ENCODE measurements around the gene DRICH1.
"Not testable (repeated sequence)": the region's sequence is repeated elsewhere in the genome, so short reads cannot be mapped to it uniquely, and the experiment has no call there.

The DRICH1 gene

DNA sequence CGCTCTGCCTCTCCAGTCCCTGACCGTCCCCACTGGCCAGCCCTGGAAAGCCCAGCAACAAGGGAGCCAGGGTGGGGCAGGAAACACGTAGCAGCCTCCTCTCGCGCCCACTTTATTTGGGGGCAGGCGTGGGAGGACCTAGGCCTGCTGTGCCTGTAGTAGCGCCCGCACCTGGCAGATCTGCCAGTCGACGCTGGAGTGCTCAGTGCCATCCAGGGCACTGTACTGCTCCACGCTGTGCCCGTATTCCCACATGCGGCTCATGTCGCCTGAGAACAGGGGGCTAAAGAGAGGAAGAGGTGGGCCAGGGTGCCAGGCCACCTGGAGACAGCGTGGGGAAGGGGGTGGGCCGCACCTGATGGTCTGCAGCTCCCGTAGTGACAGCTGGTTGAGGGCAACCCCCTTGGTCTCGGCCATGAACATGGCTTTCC, 17.0 kb upstream of the DRICH1 start:
- DNase-seq (ENCODE audit: low read depth, low spot score), result no peak

DNA sequence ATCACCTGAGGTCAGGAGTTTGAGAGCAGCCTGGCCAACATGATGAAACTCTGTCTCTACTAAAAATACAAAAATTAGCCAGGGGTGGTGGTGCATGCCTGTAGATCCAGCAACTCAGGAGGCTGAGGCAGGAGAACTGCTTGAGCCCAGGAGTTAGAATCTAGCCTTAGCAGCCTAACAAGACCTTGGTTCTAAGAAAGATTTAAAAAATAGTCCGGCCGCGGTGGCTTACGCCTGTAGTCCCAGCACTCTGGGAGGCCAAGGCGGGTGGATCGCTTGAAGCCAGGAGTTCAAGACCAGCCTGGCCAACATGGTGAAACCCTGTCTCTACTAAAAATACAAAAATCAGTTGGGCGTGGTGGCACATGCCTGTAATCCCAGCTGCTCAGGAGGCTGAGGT, 14.4 kb upstream of the DRICH1 start:
- not testable (repeated sequence) for DNase-seq (ENCODE audit: low read depth, low spot score)

DNA sequence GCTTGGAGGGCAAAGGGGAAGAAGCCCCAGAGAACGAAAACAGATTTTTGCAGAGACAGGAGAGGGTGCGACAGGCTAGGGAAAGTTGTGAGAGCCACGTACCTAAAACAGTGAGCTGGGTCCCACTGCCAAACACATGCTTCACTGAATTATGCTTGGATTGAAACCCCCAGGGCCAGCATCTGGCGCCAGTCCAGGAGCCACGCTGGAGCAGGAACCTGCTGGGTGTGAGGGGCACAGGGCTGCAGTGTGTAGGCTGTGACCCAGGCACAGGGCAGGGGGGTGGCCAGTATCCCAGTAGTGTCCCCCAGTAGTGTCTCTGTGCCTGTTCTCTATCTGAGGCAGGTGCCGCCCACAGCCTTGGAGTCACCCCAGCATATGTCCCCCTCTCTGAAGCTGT, 8.1 kb upstream of the DRICH1 start:
- DNase-seq (ENCODE audit: low read depth, low spot score), result not testable (repeated sequence)

DNA sequence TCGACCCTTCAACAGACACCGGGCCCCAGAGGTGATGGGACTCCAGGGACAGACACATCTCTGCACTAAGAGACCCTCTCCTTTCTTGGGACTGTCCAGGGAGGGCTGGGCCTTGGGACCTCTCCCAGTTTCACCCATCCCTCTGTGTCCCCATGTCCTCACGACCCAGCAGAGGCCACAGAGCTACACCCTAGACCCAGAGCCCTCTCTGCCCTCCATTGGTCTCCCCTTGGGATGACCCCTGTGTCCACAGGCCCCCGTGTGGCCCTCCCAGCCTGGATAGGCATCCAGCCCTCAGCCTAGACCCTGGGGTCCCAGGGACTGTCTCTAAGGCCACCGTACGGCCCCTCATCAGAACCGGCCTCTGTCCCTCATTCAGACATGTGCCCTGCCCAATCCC, 7.5 kb upstream of the DRICH1 start:
- DNase-seq (ENCODE audit: low read depth, low spot score), result no peak

DNA sequence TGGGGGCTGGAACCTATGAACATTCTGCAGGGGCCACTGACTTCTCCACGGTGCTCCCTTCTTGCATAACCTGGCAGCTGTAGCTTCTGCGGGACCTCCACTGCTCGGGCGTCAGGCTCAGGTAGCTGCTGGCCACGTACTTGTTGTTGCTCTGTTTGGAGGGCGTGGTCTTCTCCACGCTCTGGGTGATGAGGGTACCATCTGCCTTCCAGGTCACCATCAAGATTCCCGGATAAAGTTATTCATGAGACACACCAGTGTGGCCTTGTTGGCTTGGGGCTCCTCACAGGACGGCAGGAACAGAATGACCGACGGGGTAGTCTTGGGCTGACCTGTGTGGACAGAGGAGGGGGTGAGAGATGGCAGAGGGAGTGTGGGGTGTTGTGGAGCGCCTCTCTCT, 6.5 kb upstream of the DRICH1 start:
- no peak for DNase-seq (ENCODE audit: low read depth, low spot score)

DNA sequence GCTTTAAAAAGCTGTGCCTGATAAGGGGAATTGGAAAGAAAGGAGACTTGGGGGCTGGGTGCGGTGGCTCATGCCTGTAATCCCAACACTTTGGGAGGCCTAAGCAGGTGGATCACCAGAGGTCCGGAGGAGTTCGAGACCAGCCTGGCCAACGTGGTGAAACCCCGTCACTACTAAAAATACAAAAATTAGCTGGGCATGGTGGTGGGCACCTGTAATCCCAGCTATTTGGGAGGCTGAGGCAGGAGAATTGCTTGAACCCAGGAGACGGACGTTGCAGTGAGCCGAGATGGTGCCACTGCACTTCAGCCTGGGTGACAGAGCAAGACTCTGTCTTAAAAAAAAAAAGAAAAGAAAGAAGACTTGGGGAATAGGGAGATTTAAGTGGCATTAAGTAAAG, 3.2 kb upstream of the DRICH1 start:
- not testable (repeated sequence) for DNase-seq (ENCODE audit: low read depth, low spot score)

DNA sequence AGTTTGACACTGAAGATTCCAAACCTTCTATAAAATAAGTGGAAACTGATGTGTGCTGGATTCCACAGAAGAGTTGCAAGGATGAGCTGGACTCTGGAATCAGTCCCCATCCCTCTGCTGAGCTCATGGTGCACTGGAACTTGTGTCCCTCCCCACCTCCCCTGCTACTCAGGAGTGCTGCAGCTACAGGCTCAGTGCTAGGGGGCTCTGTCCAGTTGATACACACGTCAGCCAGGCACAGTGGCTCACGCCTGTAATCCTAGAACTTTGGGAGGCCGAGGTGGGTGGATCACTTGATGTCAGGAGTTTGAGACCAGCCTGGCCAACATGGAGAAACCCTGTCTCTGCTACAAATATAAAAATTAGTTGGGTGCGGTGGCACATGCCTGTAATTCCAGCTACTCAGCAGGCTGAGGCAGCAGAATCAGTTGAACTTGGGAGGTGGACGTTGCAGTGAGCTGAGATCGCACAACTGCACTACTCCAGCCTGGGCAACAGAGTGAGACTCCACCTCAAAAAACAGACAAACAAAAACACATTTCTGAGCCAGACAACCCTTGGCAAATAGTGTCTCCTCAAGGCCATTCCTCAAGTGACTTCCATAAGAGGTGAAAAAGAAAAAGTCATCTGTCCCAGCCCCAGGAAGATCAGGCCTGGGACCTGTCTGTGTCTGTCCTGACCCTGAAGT, 3.9 kb downstream of the DRICH1 start:
- DNase-seq (ENCODE audit: low read depth, low spot score), result not testable (repeated sequence)

DNA sequence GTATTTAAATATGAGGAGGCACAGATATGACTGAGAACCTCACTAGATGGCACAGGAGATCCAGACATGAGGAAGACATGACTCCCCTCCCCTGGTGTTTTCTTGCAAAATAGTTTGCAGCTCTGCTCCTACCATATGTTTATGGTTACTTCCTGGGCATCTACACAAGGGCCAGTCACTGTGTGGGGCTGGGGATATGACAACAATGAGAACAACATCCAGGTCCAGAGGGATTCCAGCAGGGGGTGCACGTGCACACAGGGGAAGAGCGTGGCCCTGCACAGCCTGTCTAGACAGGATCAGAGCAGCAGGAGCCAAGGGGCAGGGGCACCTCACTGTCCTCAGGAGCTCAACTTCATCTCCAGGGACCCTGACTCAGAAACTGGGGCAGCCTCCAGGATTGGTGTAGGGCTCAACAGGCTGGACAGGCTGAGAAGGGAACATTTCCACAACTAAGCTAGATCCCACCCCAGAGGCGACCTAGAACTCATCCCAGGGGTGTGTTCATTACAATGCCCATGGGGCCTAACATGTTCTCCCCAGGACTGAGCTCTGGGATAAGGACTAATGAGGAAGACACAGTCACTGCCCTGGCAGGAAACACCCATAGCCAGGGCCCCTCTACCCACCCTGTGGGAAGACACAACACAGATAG, 4.6 kb downstream of the DRICH1 start:
- DNase-seq (ENCODE audit: low read depth, low spot score), result not testable (repeated sequence)

DNA sequence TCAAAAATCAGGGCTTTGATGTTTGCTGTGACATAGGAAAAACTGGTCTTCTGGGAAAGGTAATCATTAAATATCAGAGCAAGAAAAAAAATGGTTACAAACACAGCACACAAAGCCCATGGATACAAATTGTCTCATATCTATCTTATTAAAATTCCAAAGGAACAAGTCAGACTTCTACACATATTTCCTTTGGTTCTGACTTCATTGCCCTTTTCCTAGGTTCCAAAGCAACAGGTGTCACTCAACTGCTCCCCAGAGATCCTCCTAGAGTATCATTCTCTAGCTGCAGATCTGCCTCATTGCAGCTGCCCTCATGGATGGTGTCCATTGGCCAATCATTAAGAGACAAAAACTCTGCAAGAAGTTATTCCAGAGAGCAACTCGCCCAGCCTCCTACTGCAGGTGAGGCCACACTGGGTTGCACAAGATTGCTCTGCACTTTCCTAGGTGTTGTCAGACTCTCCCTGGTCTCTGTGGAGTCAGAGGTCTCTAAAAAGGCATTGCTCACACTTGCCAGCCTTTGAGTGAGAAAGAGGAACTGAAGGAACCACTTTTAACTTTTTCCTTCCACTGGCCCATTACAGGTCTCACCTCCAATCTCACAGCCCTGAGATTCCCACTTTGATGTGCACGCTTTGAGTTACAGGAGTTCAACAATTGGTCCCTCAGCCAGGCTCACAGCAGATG, 5.7 kb downstream of the DRICH1 start:
- no peak for DNase-seq (ENCODE audit: low read depth, low spot score)

DNA sequence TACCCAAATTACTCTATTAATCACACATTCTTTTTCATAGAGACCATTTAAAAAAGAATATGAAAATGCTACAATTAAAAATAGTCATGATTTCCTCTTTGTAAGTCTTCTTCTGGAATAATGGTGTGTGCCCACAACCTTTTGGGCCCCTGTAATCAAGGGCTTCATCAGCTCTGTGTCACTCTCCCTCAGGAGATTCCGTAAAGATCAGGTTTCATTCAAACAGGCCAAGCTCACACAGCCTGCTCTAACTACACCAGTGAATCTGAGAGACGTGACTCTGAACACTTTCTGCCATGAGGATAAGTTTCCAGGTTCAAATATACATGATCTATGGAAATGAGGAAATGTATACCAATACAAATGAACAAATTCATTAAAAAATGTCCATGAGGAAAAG, 9.5 kb downstream of the DRICH1 start:
- DNase-seq (ENCODE audit: low read depth, low spot score), result no peak

DNA sequence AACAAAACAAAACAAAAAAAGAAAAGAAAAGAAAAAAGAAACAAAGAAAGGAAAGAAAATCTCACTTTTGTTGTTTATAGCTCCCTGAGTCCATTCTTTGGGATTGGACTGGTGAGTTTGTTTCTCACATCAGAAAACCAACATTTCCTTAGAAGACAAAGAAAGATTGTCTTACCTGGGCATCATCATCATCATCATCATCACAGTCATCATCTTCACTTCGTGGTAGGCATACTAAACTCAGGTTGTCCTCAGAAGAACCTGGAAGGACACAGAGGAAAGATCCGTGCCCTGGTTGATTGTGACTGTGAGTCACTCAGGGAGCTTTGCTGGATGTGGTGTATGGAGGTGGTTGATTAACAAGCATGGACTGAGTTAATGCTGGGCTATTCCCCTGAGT, 10.2 kb downstream of the DRICH1 start:
- DNase-seq (ENCODE audit: low read depth, low spot score), result not testable (repeated sequence)

DNA sequence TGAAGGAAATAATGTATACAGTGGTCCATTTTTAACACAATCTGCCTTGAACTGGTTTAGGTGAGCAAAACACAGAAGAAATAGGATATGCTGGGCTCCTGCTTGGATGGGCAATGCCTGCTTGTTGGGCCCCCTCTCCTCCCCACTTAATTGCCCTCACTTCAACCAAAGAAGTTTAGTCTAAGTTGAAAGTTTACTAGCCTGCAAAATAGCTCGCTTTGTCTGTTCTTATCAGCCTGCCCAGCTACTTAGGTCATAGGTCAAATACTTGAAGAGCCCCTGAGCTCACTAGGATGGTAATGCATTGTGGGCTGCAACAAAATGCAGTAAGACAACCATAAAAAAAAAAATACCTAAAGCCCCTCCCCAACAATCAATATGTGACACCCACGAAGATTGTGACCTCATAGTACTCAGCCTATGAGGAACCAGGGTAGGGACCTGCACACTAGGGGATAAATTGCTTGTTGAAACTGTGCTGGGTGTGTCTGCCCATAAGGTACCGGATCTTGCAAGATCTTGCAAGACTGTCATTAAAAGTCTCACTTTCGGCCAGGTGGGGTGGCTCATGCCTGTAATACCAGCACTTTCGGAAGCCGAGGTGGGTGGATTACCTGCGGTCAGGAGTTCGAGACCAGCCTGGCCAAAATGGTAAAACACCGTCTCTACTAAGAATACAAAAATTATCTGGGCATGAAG, 10.9 kb downstream of the DRICH1 start:
- no peak for DNase-seq (ENCODE audit: low read depth, low spot score)

DNA sequence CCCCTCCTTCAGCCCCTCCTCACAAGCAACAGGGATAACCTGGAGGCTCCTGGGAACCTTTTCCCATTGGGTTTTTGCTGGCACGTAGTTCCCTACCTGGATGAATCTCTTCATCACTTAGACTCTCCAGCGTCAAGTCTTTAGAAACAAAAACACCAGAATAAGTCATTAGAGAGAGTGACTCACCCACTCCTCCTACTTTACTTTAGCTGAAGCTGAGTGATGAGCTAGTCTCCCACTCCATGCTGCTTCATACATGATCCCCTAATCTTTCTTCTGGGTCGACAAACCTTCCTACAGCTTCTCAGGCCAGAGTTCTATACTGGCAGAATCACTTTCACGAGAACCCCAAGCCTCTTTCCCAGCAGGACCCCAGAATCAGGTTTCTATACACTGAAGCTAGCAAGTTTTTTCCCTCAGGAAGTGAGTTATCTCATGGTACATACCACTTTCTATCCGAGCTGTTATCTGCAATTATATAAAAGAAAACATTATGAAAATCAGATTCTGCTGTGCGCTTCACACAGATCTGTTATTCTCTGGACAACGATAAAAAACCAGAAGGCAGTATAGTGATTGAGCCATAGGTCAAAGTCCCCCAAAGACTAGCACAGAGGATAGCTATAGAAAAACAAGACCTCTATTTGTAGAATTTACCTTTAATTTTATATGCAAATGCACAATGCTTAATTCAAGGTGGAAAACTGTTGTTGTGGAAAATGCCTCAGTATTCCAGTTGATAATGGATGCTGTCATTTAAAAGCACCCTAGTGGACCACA, 18.7 kb downstream of the DRICH1 start:
- no peak for DNase-seq (ENCODE audit: low read depth, low spot score)

DNA sequence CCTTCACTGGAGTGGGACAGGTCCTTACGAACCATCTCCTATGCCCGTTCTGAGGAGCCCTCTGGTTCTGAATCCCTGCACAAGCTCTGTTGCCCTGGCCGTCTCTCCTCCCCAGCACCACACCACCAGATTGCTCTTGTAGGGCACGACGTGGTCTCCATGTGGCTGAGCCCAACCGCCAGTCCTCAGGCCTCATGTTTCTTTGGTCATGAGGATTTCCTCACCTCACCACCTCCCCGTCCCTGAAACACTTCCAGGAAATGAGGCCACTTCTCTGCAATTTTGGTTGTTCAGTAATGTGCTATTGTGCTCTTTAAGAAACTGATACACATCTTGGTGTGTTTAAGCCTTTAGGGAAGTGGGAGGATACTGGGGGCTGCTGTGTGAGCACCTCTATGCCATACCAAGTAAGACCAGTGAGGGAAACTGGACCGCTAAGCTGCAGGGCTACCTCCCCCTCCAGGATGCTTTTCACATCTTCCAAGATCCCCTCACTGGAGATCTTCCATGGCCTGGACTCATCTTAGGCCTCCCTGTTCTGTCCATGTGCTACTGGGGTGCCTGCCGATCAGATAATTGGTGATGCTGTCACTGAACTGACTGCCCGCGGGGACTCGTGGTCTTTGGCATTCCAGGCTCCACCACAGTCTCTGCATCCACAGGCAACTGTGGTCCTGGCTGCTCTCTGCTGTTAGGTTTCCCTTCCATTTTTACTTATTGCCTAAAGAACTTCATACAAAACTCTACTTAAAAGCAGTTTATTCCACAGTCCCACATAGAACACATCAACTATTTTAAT, 21.9 kb downstream of the DRICH1 start:
- no peak for DNase-seq (ENCODE audit: low read depth, low spot score)

DNA sequence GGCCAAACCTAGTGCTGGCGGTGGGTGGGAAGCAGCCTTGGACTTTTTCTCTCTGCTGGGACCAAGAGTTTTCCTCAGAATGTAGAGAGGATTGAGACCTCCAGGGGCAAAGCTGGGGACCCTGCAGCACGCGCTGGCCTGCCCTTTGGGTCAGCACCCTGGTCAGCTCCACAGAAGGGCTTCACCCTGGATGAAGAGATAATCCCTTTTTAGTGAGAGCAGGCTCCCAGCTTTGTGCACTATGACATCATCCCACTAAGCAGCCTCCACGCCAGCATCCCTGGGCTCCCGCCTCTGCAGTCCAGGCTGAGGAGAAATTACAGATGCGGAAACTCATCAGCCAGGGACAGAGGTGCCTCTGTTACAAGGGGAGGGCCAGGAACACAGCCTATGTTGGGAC, 23.5 kb downstream of the DRICH1 start:
- DNase-seq (ENCODE audit: low read depth, low spot score), result peak; percentile 64

DNA sequence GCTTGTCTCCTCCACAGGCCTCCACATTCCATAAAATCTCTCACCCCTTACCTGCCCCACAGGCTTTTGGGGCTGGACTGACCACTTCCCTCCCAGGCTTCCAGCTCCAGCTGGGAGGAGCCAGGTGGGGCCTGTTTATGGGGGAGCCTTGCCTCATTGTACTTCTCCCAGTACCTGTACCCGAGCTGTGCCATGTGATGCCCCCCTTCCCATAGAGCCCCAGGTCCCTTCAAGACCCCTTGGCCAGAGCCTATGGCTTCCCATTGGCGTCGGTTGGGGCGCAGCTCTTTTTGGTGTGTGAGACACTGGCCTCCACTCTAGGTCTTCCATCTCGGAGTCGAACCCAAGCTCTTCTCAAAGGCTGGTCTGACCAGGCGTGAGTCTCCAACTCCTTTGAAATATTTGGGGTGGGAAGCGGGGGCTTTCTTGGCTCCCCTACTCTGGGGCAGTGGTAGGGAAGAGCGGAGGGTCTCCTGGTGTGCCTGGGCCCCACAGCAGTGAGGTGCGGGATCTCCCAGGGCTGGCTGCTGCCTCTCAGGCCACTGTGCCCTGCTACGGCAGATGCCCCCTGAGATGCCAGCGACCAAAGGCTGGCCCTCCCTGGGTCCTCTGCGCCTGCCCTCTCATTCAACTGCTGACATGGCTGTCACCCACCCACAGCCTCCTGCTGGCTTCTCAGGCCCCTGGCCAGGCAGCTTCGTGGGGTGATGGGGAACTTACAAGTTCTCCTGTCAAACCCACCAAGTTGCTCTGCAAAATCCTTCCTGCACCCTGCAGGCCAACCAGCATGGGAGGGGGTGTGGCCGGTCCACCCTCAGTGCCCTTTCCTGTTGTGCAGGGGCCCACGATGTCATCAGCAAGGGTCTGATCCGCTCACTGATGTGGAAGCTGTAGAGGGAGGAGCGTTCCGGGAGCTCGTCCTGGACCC, 25.7 kb downstream of the DRICH1 start:
- DNase-seq (ENCODE audit: low read depth, low spot score), result no peak

DNA sequence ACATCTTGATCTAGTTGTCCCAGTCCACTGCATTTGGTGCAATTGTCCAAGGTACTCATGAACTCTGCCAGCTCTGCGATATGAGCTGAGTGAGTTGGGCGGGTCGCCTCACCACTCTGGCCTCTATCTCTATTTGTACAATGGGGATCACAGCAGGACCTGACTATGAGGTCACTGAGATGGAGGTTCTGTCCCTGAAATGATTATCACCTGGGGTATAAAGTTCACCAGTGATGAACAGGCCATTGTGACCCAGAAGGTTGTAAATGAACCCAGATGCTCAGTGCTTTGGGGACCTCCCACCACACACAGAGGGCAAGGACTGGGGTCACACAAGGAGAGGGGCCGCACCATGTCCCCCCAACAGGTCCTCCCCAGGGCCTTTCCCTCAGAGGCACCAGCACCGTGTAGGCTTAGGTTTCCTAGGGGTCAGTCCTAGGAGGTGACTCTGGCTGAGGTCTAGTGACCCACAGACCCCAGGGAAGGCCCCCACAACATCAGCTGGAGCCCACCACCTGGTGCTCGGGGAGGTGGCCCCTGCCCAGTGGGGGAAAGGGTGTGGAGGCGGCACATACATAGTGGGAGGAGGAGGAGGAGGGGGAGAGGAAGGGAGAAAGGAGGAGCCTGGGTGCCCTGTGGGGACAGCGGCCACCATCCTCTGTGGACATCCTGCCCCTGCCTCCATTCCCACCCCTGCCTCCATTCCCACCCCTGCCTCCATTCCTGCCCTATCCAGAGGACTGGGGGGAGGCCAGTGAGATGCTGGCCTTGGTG, 27.0 kb downstream of the DRICH1 start:
- no peak for DNase-seq (ENCODE audit: low read depth, low spot score)

DNA sequence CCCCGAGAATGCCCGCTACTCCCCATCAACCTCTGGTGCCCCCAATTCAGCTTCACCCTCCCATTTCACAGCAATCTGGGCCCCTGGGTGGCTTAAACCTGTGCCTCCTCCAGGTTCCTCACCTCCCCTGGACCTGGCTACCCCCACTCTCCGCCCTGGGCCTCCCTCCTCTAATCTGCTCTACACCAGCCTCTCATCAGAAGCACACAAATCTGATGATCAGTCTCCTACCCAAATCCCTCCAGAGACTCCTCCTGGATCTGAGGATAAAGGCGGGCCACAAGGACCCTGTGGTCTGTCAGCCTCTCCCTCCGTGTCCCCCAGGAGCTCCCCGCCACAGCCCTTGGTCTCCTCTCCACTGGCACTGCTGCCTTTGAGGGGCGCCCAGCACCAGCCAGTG, 28.9 kb downstream of the DRICH1 start:
- no peak for DNase-seq (ENCODE audit: low read depth, low spot score)

Data from astrocyte of the hippocampus (primary cell).